Measurements from ENCODE around the gene PI4K2A.
A peak's percentile ranks its signal among the peaks of the same experiment; 100 is the strongest.

Gene PI4K2A

GRCh38 chr10:97676770-97677581, 36.5 kb downstream of the PI4K2A start (continued):
- TF ChIP-seq TSHZ1 (tag by site-specific recombination; IDR thresholded peaks at IDR 0.05; ENCODE audit: borderline replicate concordance) (no peak), ZNF174 (tag by site-specific recombination; IDR thresholded peaks at IDR 0.05) (no peak), ZNF211 (tag by site-specific recombination; IDR thresholded peaks at IDR 0.05; ENCODE audit: low read depth) (no peak), CTCF (tag by site-specific recombination; IDR thresholded peaks at IDR 0.05) (peak; percentile 58; the same call in 1 of the 2 replicates), ZNF354C (tag by site-specific recombination; IDR thresholded peaks at IDR 0.05; ENCODE audit: borderline replicate concordance, low read depth) (no peak), ZNF561 (tag by site-specific recombination; IDR thresholded peaks at IDR 0.05; ENCODE audit: borderline replicate concordance) (no peak), ZNF146 (tag by site-specific recombination; IDR thresholded peaks at IDR 0.05) (no peak), ZNF302 (tag by site-specific recombination; IDR thresholded peaks at IDR 0.05; ENCODE audit: low read depth) (no peak), ZFP3 (tag by site-specific recombination; IDR thresholded peaks at IDR 0.05; ENCODE audit: low read depth) (no peak), ZNF362 (tag by site-specific recombination; IDR thresholded peaks at IDR 0.05) (0 out of 2 replicates have a peak, but pooled peaks have one; percentile 3), PRDM2 (tag by site-specific recombination; IDR thresholded peaks at IDR 0.05; ENCODE audit: borderline replicate concordance) (no peak), IKZF3 (tag by site-specific recombination; IDR thresholded peaks at IDR 0.05) (no peak), TRIM28 (IDR thresholded peaks at IDR 0.05; ENCODE audit: borderline replicate concordance, low read length) (no peak), ZSCAN16 (tag by site-specific recombination; IDR thresholded peaks at IDR 0.05) (no peak), ZNF580 (tag by site-specific recombination; IDR thresholded peaks at IDR 0.05) (no peak), ZNF280D (tag by site-specific recombination; IDR thresholded peaks at IDR 0.05) (no peak), ZBTB10 (tag by site-specific recombination; IDR thresholded peaks at IDR 0.05) (no peak), OSR2 (tag by site-specific recombination; IDR thresholded peaks at IDR 0.05) (no peak)
